NCI-H526 (cell line): ENCODE data around the gene RETSAT.
A peak's percentile ranks its signal among the peaks of the same experiment; 100 is the strongest.
"Not testable (repeated sequence)": the region's sequence is repeated elsewhere in the genome, so short reads cannot be mapped to it uniquely, and the experiment has no call there.

Source experiments
- DNase-seq, 2 experiments: peaks; one replicate each; lab custom pipeline; 2025; lab: John Stamatoyannopoulos, UW

Gene RETSAT

GRCh38 chr2:85330839-85331636 lies 23.3 kb downstream of the RETSAT start:
- no peak for DNase-seq

DNA sequence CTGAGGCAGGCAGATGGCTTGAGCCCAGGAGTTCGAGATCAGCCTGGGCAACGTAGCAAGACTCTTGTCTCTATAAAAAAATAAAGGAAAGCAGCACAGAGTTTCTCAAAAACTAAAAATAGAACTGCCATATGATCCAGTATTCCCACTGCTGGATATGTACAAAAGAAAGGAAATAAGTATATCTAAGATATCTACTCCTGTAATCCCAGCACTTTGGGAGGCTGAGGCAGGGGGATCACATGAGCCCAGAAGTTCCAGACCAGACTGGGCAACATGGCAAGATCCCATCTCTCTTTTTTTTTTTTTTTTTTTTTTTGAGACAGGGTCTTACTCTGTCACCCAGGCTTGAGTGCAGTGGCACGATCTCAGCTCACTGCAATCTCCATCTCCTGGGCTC lies 24.6 kb downstream of the RETSAT start:
- DNase-seq, result not testable (repeated sequence)

- DNase-seq, result peak in 1 of 2 experiments; percentile 33
These were observed 25.1 kb downstream of the RETSAT start for GRCh38 chr2:85329181-85329651.

DNA sequence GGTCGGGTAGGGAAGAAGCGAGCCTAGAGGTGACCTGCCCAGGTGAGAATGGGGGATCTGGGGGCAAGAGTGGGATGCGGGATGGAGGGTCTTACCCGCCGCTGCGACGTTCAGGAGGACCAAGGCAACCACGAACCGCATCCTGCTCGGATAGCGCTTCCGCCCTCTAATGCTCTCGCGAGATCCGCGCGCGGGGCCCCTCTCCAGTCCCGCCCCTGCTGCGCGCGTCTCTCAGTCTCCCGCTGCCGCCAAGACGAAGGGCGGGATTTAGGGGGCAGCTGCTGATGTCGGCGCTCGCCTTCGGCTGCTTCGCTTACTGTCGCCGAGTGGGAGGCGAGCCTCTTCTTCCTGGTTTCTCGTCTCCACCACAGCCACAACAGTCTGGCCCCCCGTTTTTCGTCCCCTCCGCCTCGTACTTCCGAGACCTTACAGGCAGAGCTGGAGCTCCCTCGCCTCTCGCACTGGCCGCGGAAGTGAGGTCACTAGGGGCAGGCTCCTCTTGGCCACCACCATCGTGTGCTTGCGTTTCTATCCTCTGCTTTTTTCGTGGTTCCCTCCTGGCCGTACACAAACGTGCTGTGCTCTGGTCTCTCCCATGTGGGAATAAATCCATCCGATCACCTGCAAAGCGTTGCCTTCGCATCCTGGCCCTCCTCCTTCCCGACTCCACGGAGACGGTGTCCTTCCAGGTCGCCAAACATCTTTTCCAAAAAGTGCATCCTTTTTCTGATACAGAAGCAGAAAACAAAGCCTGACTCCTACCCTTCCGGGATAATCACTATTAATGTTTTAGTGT lies 26.3 kb downstream of the RETSAT start, which contains the start of gene TGOLN2:
TSS of gene TGOLN2 (minus strand) at position 168 of the 796 bp plus-strand sequence. CDS start at position 141, 27 bp downstream.
- peak; percentile 75 to 96 for DNase-seq

GRCh38 chr2:85327160-85327821 lies 27.0 kb downstream of the RETSAT start:
- peak in 1 of 2 experiments; percentile 51 for DNase-seq

GRCh38 chr2:85326406-85327159 lies 27.7 kb downstream of the RETSAT start:
- DNase-seq, result peak; percentile 19 to 63

DNA sequence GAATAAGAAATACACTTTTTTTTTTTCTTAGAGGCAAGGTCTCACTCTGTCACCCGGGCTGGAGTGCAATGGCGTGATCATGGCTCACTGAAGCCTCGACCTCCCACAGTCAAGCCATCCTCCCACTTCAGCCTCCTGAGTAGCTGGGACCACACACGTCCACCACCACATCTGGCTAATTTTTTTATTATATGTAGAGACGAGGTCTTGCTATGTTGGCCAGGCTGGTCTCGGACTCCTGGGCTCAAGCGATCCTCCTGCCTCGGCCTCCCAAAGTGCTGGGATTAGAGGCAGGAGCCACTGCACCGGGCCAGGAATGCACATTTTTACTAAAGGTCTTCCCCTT lies 28.9 kb downstream of the RETSAT start:
- no peak for DNase-seq

DNA sequence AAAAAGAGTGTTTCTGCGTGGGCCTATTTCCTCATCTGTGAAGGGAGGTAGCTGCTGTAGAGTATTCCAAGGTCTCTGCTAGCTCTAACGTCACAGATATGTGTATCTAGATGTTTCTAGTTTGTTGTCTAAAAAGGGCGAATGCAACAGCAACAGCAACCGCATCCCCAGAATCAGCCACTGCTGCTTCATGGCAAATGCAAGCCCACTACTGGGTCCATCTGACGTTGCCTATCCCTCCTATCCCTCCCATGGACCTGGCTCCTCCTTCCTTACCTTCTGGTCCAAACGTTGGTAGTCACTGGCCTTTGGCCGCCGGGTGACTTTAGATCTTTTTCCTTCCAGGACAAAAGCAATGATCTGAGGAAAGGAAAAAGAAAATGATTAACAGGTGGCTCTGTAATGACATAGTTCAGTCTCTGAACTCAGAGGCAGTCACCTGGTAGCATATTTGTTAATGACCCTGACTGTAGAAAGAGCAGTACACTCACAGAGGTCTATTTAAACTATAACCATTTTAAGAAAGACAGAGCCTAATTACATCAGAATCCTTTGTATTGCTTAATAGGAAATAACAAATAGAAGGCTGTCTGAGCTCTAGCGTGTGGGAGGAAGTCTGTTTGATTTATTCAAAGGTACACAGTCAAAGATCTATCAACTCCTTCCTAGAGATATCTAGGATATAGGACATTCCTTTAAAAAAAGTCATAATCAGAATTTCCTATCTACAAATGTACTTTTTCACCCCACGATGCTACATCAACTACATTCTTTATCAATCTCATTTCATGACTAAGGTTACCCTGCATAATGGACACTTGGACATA lies 29.5 kb downstream of the RETSAT start:
- DNase-seq, result no peak

GRCh38 chr2:85323988-85324367 lies 30.4 kb downstream of the RETSAT start:
- DNase-seq, result not testable (repeated sequence)

GRCh38 chr2:85323351-85323987 lies 30.9 kb downstream of the RETSAT start:
- DNase-seq, result no peak

DNA sequence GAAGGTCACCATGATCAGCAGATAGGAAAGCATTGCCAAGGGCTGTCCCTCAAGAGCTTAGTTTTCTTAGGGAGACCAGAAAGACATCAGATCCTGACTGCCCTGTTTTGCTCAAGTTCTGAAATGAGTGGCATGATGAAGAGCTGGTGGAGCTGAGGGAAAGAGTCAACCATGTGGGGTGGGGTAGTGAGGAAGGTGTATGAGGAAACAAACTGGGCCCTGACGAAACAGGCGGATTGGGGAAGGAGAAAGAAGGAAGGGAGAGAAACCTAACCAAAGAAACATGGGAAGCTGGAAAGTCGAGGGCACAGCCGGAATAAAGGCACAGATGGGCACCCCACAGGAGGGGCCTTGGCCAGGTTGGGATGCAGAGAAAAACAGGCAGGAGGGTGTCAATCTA lies 34.5 kb downstream of the RETSAT start:
- DNase-seq, result no peak

- DNase-seq, result no peak
These were observed 35.9 kb downstream of the RETSAT start for GRCh38 chr2:85318222-85319074.

DNA sequence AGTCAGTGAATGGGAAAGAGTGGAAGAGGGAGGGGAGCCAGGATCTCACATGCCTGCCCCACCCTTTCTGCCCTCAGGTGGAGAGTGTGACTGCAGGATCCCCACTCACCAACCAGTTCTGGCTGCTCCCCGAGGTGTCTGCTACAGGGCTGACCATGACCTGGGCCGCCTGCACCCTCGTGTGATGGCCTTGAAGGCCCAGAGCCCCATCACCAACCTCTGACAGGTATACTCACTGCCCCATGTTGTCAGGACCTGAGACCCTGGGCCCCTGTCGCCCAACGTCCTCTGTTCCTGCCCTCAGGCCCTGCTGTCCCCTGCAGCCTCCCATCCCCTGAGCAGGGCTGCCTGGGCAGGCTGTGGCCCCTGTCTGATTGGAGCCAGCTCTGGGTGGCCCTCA lies 38.4 kb downstream of the RETSAT start:
- not testable (repeated sequence) for DNase-seq

- no peak for DNase-seq
These were observed 39.5 kb downstream of the RETSAT start for GRCh38 chr2:85314884-85315242.

GRCh38 chr2:85312404-85312803 lies 41.9 kb downstream of the RETSAT start:
- no peak for DNase-seq

- DNase-seq, result no peak
These were observed 44.0 kb downstream of the RETSAT start for GRCh38 chr2:85310330-85310729.

DNA sequence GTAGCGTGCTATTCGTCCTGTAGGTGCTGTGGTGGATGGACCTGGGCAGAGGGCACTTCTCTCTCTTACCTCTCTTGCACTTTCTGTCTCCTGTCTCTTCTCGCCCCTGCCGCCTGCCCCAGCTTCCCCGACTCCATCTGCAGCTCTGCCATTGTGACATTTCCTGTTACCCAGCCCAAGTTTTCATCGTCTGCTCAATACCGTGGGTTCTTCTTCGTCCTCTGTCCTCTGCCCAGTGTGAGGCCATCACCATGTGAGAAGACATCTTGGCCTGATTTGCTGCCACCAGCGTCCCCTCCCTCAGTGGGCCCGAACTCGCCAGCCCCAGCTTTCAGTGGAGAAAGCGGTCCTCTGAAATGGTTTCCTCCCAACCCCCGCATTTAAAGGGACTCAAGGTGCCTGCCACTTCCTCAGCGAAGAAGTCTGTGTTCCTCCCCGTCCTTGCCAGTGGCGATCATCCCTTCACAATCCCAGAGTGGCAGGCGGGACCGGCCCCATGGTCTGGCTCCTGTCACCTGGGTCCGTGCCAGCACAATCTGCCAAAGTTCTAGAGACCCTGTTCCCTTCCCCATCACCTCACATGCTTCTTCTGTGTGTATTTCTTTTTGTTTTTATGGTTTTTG lies 44.5 kb downstream of the RETSAT start:
- DNase-seq, result no peak

- peak in 1 of 2 experiments; percentile 26 for DNase-seq
These were observed 45.3 kb downstream of the RETSAT start for GRCh38 chr2:85308896-85309555.
